TTC549 (cell line): ENCODE data around the gene SPON1.
"Not testable (repeated sequence)": the region's sequence is repeated elsewhere in the genome, so short reads cannot be mapped to it uniquely, and the experiment has no call there.

ENCODE experiments used
- FAIRE-seq: peaks from 2 replicates; lab custom pipeline; 2012; peaks lifted over from hg19 to GRCh38; lab: Jason Lieb, UNC

Gene SPON1

DNA sequence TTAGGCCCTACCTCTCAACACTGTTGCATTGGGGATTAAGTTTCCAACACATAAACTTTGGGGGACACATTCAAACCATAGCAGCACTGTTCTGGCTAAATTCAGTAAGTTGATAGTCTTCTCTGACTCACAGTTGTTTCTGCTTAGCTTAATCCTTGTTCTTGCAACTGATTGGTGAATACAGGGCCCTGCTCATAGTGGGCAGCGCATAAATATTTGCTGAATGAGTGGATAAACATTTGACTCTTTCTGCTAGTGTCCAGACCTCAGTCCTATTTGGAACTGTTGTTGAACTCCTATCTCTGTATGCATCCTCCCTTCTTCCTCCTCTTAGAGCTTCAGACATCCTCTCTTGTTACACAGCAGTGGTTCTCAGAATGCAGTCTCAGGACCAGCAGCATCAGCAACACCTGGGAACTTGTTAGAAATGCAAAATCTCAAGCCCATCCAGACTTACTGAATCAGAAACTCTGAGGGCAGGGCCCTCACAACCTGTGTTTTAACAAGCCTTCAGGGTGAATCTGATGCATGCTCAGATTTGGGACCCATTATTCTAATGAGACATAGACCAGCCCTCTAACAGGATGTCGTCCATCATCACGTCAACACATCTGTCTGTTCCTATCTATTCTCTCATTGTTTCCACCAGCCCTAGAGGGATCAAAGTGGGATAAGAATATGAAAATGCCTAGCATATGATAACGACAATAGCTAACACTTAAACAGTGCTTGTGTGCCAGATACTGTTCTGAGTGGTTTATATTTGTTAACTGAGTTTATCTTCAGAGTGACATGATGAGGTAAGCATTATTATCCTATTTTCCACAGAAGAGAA, 22.3 kb downstream of the SPON1 start:
- no peak for FAIRE-seq

DNA sequence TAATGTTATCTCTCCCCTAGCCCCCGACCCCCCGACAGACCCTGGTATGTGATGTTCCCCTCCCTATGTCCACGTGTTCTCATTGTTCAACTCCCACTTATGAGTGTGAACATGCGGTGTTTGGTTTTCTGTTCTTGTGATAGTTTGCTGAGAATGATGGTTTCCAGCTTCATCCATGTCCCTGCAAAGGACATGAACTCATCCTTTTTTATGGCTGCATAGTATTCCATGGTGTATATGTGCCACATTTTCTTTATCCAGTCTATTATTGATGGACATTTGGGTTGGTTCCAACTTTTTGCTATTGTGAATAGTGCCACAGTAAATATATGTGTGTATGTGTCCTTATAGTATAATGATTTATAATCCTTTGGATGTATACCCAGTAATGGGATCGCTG, 24.2 kb downstream of the SPON1 start:
- not testable (repeated sequence) for FAIRE-seq

DNA sequence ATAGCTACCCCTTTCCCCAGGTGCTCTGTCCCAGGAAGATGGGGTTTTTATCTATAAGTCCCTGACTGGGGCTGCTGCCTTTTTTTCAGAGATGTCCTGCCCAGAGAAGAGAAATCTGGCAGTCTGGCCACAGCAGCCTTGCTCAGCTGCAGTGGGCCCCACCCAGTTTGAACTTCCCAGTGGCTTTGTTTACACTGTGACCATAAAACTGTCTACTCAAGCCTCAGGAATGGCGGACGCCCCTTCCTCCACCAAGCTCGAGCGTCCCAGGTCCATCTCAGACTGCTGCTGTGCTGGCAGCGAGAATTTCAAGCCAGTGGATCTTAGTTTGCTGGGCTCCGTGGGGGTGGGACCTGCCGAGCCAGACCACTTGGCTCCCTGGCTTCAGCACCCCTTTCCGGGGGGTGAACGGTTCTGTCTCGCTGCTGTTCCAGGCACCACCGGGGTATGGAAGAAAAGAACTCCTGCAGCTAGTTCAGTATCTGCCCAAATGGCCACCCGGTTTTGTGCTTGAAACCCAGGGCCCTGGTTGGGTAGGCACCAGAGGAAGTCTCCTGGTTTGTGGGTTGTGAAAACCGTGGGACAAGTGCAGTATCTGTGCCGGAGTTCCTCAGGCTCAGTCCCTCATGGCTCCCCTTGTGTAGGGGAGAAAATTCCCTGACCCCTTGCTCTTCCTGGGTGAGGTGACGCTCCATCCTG, 29.8 kb downstream of the SPON1 start:
- not testable (repeated sequence) for FAIRE-seq

DNA sequence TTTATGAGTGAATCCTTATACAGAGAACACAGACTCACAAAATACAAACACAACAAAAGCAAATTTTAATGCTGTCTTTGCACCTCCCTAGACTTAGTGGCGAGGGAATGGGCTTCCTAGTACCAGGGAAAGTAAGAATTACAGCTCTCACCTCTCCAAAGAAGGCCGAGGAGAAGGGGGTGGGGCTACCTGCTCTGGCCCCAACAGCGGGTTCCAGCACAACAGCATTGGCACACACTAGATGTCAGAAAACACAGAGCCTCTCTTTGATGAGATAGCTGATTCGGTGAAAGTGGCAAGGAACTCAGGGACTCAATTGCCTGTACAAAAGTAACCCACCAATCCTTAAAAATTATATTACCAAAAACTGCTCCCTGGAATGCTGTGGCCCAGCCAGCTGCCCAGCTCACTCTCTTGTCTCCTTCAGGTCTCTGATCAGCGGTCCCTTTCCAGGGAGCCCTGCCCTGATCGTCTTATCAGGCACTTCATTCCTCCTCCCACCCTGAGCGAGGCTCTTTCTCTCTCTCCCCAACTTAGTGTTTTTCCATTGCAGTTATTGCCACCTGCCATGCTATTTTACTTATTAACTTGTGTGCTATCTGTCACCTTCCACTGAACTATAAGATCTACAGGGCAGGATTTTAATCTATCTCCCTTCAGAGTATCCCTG, 30.7 kb downstream of the SPON1 start:
- no peak for FAIRE-seq

DNA sequence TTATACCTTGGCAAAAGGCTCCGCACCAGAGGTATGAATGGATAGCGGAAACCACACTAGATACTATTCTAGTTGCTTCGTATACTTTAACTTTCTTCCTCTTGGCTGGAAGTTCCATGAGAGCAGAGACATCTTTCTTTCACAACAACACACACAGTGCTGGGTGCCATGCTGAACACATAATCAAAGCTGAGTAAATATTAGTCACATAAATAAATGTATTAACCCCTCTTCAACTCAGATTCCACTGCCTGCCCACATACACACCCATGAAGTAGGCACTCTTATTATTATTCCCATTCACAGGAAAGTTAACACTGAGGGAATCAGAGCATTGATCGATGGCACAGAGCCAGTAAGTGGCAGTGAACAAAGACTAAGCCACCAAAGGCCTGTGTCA, 35.4 kb downstream of the SPON1 start:
- no peak for FAIRE-seq

DNA sequence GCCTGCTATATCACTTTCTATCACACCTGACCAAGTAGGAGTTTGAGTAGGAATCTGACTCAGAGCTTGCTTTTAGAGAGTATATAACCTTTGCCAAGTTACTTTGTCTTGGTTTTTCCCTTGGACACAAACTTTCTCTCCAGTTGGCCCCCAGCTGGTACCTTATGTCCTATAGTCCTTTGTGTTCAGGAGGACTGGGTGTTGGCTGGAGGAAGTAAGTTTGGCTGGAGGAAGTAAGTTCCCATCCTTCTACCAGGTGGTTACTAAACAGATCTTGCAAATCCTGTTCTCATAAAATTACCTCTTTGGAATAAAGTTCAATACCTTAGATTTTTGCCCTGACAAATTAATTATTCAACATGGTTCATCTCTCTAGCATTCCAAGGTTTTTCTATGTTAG, 37.2 kb downstream of the SPON1 start:
- FAIRE-seq: no peak

DNA sequence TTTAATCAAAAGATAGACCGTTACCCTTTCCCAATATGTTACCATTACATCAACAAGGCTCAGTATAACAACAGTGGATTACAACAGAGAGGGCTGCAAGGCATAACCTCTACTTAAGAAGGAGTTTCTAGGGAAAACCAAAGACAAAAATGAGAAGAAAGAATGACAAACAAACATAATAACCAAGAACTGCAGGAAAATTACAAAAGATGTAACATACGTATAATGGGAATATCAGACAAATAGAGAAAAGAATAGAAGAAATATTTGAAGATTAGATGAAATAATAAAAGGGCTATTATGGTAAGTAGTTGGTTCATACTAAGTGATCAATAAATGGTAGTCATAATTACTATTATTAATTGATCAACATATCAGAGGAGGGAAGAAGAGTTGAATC, 39.1 kb downstream of the SPON1 start:
- FAIRE-seq: no peak

DNA sequence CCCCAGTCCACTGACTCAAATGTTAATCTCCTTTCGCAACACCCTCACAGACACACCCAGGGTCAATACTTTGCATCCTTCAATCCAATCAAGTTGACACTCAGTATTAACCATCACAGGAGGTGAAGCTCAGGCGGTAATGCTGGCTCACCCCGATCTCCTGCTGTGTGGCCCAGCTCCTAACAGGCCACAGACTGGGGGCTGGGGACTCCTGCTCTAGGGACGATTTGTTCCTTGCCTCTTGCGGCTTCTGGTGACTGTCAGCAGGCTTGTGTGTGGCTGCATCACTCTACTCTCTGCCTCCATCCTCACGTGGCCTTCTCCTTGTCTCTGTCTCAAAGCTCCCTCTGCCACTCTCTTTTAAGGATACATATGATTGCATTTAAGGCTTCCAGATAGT, 45.0 kb downstream of the SPON1 start:
- no peak for FAIRE-seq

DNA sequence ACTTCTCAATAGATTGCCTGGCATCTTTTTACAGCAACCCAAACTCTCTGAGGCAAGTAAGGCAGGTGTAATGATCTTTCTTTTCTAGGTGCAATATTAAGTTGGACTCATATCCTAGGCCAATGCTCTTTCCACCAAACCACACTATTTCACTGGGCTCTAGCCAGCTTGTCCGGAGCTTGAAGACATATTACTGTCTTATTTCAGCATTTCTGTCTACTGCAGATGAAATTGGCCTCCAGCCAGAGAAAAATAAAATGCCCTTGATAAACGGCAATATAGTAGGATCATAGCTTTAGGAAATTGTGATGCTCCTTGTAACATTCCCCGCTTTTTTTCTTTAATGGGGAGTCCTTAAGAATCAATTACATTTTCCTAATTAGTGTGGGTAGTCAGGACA, 48.1 kb downstream of the SPON1 start:
- no peak for FAIRE-seq

DNA sequence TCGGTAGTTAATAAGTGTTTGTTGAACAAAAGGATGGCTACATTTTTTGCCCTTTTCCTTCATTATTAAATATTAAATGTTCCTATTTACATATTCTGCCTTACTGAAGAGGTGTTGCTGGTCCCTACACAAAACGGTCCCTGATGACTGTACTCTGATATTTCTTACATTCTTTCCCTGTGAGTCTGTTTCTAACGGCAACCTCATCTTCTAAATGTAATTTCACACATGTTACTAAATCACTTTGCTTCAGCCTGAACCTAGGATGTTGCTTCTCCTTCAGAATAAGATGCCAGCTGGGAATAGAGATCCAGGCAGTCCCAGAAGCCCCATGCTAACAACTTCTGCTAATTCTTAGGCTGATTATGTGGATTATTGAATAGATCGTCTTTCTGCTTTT, 50.3 kb downstream of the SPON1 start:
- no peak for FAIRE-seq

DNA sequence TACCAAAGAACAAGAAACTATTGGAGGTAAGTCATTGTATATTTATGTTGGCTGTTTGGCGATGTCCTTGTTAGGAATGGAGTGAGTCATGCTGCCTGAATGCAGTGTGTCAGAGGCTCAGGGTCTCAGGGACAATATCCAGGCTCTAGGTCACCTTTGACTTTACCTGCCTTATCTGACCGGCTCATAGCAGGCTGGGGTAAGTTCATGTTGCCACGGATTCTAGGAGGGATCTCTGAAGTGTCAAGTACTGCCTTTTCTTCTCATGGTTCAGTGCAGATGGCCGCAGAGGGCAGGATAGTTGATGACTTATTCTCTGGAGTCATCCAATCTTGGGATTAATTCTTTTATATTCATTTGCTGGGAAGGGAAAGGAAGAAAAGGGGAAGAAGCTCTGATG, 53.2 kb downstream of the SPON1 start:
- no peak for FAIRE-seq

DNA sequence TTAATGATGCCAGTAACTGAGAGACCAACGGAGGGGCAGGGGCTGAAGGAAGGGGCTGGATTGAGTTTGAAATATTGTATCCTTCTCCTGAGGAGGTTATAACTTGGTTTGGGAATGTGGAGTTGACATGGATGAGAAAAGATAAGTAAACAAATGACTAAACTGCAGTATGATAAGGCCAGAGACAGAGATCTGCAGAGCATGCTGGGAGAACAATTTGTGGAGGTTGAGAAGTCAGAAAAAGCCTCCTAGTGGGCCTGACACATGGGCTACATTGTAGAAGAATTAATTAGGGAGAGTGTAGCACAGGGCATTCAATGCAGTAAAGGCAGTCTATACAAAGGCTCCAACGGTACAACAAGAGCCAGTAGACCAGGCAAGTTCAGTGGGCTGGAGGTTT, 55.9 kb downstream of the SPON1 start:
- FAIRE-seq: no peak

DNA sequence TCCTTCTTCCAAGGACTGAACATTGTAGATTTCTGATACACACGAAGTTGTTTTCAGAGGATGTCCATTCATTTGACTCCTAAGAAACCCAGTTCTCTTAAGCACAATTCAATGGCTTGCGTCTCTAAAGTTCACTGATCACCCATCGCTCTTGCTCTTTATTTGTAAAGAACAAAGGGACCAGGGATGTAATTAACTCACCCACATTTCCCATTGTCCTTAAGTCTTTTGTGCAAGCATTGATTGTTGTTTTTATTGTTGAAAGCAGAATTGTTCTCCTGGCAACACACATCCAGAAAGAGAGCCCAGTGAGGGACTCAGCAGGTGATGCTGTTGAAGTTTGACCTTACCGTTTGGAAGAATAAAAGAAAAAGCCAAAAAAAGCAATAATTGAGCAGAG, 59.2 kb downstream of the SPON1 start:
- no peak for FAIRE-seq

DNA sequence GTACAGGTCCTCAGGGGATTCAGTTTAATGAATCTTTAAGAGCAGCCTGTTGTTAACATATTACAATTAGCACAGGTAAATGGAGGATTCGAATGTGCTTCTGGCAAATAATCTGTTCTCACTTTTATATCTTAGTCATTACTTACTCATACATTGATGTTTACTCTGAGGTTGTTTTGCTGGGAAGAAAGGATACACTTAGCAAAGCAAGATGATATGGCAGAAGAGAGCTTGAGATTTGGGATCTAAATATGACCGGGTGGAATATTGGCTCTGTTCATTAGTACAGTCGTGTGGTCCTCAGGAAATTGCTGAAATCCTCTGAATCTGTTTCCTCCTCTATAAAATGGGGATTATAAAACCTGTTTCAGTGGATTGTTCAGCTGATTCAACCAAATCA, 59.7 kb downstream of the SPON1 start:
- FAIRE-seq: no peak

DNA sequence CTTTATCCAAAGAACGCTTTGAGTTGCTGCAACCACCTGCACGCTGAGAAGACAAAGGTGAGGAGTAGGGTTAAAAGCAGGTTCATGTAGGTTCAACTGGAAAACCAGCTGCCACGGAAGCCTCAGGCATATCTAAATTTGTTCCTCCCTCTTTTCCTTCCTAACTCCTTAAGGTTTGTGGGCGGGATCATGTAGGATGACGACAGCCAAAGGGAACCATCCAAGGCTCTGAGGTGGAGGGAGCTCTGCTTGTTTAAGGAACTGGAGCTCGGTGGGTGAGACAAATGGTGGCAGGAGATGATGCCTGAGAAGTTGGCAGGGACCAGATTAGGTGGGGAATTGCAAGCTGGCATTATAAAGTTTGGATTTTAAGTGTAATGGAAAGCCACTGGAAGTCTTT, 60.3 kb downstream of the SPON1 start:
- no peak for FAIRE-seq

DNA sequence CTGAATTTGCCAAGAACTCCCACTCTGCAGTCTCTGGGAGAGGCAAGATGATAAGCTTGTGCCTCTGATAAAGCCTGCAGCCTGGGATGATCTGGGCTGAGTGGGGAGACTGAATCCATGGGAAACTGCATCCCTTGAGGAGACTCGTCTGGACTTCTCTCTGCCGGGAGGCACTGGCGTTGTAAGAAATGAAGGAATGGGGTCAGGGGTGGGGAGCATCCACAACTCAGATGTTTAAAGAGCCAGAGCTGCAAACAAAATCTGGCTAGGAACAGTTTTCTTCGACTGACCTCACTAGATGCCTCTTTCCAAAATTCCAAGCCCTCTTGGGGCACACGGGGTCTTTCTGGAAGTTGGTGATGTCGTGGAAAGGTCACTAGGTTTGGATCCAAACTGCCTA, 64.4 kb downstream of the SPON1 start:
- FAIRE-seq: no peak

DNA sequence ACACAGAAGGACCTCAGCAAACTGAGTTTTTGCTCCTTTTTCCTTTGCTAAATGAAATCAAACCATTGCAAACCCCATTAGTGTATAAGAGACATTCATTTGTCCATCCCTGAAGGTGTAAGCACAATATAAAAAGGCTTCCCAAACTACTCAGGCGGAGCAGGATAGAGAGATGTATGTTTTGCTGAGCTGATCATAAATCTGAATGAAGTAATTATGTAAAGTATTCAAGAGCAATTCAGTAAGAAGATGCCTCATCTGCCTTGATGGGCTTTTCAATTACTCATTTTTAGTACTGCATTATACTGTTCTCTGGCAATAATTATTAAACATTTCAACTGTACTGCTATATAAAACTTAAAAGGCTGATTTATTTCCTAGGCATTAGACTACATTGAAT, 65.0 kb downstream of the SPON1 start:
- no peak for FAIRE-seq

DNA sequence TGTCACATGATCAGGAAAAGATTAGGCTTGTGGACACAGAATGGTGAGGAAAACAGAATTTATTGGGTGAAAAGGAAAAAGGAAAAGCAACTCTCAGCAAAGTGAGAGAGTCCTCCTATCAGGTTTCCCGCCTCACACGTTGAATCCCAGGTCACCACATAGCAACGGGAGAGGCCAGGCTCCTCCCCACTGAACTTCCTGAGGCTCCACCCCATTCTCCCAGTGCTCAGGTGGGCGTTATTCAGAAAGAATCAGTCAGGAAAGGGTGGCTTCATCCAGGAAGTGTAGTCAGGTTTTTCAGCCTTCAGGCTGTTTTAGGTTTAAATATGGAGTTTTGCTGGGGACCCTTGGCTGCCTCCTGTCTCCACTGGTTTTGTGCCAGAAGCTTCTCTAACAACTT, 66.9 kb downstream of the SPON1 start:
- FAIRE-seq: no peak

DNA sequence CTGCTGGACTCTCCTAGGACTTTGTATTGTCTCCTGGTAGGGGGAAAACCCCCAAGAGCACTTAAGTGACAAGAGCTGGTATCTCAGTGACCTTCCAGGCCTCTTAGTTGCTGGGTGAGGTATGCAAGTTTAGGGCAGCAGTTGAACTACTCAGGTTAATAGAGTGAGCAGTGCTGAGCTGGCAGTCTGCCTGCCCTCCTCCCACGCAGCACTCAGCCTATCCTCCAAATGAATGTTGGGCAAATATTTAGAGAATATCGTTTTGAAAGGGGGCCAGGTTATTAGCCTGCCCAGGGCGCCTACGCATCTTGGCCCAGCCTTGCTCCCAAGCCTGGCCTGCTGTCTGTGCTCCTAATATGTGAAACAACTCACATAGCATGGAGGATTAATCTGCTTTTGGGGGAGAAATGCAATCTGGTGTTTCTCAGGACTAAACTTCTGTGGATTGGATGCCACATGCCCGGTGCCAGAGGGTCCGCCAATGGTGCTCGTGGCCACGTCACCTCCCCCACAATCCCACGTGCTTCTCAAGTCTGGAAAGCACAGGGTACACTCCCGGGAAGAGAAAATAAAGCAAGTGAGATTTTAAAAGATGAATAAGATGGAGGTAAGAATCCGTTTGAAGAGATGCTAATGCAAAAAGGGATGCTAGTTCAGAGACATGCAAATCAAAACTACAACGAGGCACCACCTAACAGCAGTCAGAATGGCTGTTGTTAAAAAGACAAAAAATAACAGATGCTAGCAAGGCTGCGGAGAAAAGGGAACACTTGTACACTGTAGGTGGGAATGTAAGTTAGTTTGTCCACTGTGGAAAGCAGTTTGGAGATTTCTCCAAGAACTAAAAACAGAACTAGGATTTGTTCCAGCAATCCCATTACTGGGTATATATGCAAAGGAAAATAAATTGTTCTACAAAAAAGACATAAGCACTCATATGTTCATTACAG, 67.7 kb downstream of the SPON1 start:
- FAIRE-seq: no peak

DNA sequence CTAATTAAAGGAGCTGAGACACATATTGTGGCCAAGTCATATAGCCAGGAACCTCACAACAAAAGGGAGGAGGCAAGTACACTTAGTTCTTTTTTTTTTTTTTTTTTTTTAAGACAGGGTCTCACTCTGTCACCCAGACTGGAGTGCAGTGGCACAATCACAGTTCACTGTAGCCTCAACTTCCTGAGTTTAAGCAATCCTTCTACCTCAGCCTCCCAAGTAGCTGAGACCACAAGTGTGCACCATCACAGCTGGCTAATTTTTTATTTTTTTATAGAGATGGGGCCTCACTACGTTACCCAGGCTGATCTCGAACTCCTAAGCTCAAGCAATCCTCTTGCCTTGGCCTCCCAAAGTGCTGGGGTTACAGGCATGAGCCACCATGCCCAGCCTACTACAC, 73.0 kb downstream of the SPON1 start:
- not testable (repeated sequence) for FAIRE-seq

DNA sequence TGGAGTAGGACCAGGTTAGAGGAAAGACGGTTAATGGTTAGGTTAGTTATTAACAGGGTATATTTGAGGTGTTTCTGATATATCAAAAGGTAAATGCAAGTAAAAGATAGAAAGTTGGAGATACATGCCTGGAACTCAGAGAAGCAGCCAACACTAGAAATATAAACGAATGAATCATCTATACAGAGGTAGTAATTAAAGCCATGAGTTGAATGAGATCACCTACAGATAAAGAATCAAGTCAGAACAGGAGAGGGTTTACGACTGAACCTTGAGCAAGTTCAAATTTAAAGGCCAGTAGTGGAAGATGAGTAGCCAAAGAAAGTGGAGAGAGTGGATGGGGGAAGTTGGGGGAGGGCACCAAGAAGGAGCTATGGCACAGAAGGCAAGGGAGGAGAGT, 73.9 kb downstream of the SPON1 start:
- no peak for FAIRE-seq

DNA sequence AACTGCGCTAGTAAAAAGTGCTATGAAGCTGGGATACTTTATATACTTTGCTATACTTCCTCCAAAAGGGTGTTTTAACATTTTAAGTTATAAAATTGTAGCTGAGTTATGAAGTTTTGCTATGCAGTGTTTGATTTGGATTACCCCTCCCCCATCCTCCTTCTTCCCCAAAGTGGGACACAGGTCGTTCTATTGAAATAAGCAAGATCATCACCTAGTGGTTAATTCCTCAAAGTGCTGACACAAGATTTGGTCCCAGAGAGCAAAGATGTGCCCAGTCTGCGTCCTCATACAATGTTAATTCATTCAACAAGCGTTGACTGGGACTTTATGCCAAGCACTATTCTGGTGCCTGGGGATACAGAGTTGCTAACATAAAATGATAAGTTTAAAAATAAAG, 78.5 kb downstream of the SPON1 start:
- no peak for FAIRE-seq
